IMR-90 (cell line): ENCODE measurements around the gene BICD1. TPM values are rescaled to one million over a fixed set of nuclear protein-coding genes. Genes with fewer than 3 reads are reported as not detected.

Experiments used
- ATAC-seq: fragments of 200-7000 bp; cut with Tn5 transposase; 2 replicates; pipeline ENCODE4 v1.9.1; 2020; ENCODE audit warnings: low read depth, mild to moderate bottlenecking, moderate library complexity
- BruUV-seq: library from RNA; stranded (reverse); fragments of 400-500 nt; replicated peaks from 2 replicates; lab custom pipeline; 2021; lab: Mats Ljungman, UMichigan
- CTCF ChIA-PET: fragments of 300-600 bp; formaldehyde crosslinking; extraction: SDS; loops from one replicate; lab custom pipeline; 2021; ENCODE audit warnings: antibody characterized with exemption; lab: Yijun Ruan, JAX
- POLR2A ChIA-PET: fragments of 300-600 bp; sonication (Branson Sonifier 250); formaldehyde crosslinking; loops from one replicate; lab custom pipeline; 2022; ENCODE audit warnings: antibody characterized with exemption; ENCODE audit not compliant: unreplicated experiment; lab: Charles Lee
- DNase-seq: peaks from one replicate; pipeline ENCODE4 v3.0.0; 2013
- H2AFZ ChIP-seq: replicated peaks from 2 replicates; pipeline ENCODE3; 2013; ENCODE audit warnings: low read length, mild to moderate bottlenecking; ENCODE audit not compliant: poor library complexity
- H2AK5ac ChIP-seq: 2 replicates; pipeline ENCODE4 v1.6.1; 2013; ENCODE audit warnings: low read depth, low read length, inconsistent platforms
- H2AK9ac ChIP-seq: replicated peaks from 2 replicates; pipeline ENCODE3; 2013; ENCODE audit warnings: mild to moderate bottlenecking, low read depth, low read length, moderate library complexity; ENCODE audit not compliant: poor library complexity
- H2BK120ac ChIP-seq: 2 replicates; pipeline ENCODE4 v1.6.1; 2013; ENCODE audit warnings: low read depth, low read length, inconsistent platforms
- H2BK15ac ChIP-seq: 3 replicates; pipeline ENCODE4 v1.6.1; 2013; ENCODE audit warnings: low read depth, low read length, inconsistent platforms
- H2BK20ac ChIP-seq: 2 replicates; pipeline ENCODE4 v1.6.1; 2013; ENCODE audit warnings: low read depth, mild to moderate bottlenecking, inconsistent platforms, low read length, moderate library complexity
- H2BK5ac ChIP-seq: 2 replicates; pipeline ENCODE4 v1.6.1; 2013; ENCODE audit warnings: mild to moderate bottlenecking, low read depth, low read length, inconsistent platforms; ENCODE audit not compliant: poor library complexity, severe bottlenecking
- H3K14ac ChIP-seq: replicated peaks from 2 replicates; pipeline ENCODE4 v1.6.1; 2013; ENCODE audit warnings: low read depth, low read length, inconsistent platforms
- H3K18ac ChIP-seq: 2 replicates; pipeline ENCODE4 v1.6.1; 2013; ENCODE audit warnings: low read depth, low read length, control low read depth
- H3K23ac ChIP-seq: 2 replicates; pipeline ENCODE4 v1.6.1; 2013; ENCODE audit warnings: low read depth, low read length, inconsistent platforms
- H3K27ac ChIP-seq: 2 replicates; pipeline ENCODE4 v1.5.1; 2013; ENCODE audit warnings: mild to moderate bottlenecking, control low read depth, low read length; ENCODE audit not compliant: insufficient read depth
- H3K27me3 ChIP-seq: 2 replicates; pipeline ENCODE4 v1.6.1; 2013; ENCODE audit warnings: low read length; ENCODE audit not compliant: control insufficient read depth, insufficient read depth
- H3K36me3 ChIP-seq: 2 replicates; pipeline ENCODE4 v1.6.1; 2013; ENCODE audit warnings: low read length, mixed read lengths; ENCODE audit not compliant: control insufficient read depth, insufficient read depth
- H3K4ac ChIP-seq: 2 replicates; pipeline ENCODE4 v1.6.1; 2013; ENCODE audit warnings: low read depth, low read length, inconsistent platforms
- H3K4me1 ChIP-seq: 2 replicates; pipeline ENCODE4 v1.6.1; 2013; ENCODE audit warnings: low read length, mixed read lengths; ENCODE audit not compliant: control insufficient read depth, insufficient read depth
- H3K4me2 ChIP-seq: 2 replicates; pipeline ENCODE4 v1.6.1; 2013; ENCODE audit warnings: low read depth, mild to moderate bottlenecking, control low read depth, low read length, moderate library complexity
- H3K4me3 ChIP-seq: 2 replicates; pipeline ENCODE4 v1.5.1; 2013; ENCODE audit warnings: low read depth, mild to moderate bottlenecking, control low read depth, low read length, moderate library complexity; ENCODE audit not compliant: insufficient read depth
- H3K56ac ChIP-seq: 2 replicates; pipeline ENCODE4 v1.6.1; 2013; ENCODE audit warnings: low read length, inconsistent platforms; ENCODE audit not compliant: insufficient read depth; ENCODE audit errors: extremely low read depth
- H3K79me1 ChIP-seq, 2 experiments: 2 replicates each; pipeline ENCODE4 v1.6.1; 2013; ENCODE audit warnings: low read length in 2 of 2, inconsistent platforms in 1 of 2, low read depth in 1 of 2
- H3K9ac ChIP-seq: 2 replicates; pipeline ENCODE4 v1.6.1; 2013; ENCODE audit warnings: low read depth, low read length, control low read depth
- H3K9me1 ChIP-seq: 2 replicates; pipeline ENCODE4 v1.6.1; 2013; ENCODE audit warnings: low read length, inconsistent platforms; ENCODE audit not compliant: insufficient read depth
- H3K9me3 ChIP-seq: 2 replicates; pipeline ENCODE4 v1.6.1; 2013; ENCODE audit warnings: low read length; ENCODE audit not compliant: control insufficient read depth, insufficient read depth
- H4K20me1 ChIP-seq: 2 replicates; pipeline ENCODE4 v1.6.1; 2013; ENCODE audit warnings: low read length, inconsistent platforms; ENCODE audit not compliant: insufficient read depth
- H4K5ac ChIP-seq: 2 replicates; pipeline ENCODE4 v1.6.1; 2013; ENCODE audit warnings: mild to moderate bottlenecking, low read depth, low read length, control low read depth
- H4K8ac ChIP-seq, 2 experiments: 2 replicates each; pipeline ENCODE4 v1.6.1; 2013; ENCODE audit warnings: low read depth in 2 of 2, low read length in 2 of 2, control low read depth in 1 of 2, inconsistent platforms in 1 of 2
- H4K91ac ChIP-seq: 2 replicates; pipeline ENCODE4 v1.6.1; 2013; ENCODE audit warnings: low read depth, low read length, inconsistent platforms; ENCODE audit not compliant: insufficient read depth
- MXI1 ChIP-seq: IDR thresholded peaks from 2 replicates; pipeline ENCODE4 v1.6.1; 2012; ENCODE audit warnings: low read depth, mild to moderate bottlenecking, low read length, moderate library complexity, borderline replicate concordance
- dilution Hi-C: fragments of 300-500 bp; cut with HindIII; formaldehyde crosslinking; loops from one replicate; pipeline ENCODE4 v1.14.3; 2018; ENCODE audit warnings: low sequenced_read_pairs; ENCODE audit not compliant: unreplicated experiment
- in situ Hi-C: fragments of 300-500 bp; cut with MboI; formaldehyde crosslinking; loops from 3 replicates; pipeline ENCODE4 v1.14.3; 2019; ENCODE audit warnings: low sequenced_read_pairs, inconsistent platforms, mixed read lengths
- intact Hi-C: fragments of 100-400 bp; cut with micrococcal nuclease; formaldehyde crosslinking; loops from 2 replicates; pipeline ENCODE4 v1.10.0; 2022
- polyA plus RNA-seq, 3 experiments: library from polyadenylated mRNA; depleted of rRNA; stranded (reverse); fragments of >200 nt; gene quantifications; 2 replicates each; pipeline ENCODE4 v1.2.3, GENCODE V29; 2012; ENCODE audit warnings: low replicate concordance in 1 of 3
- total RNA-seq: library from RNA; depleted of rRNA; stranded (reverse); fragments of >200 nt; gene quantifications from 2 replicates; pipeline ENCODE4 v1.2.3, GENCODE V29; 2012

BICD1 gene
- total and polyA plus RNA-seq, 2 of the 4 experiments (the other 2 are of a cell fraction): 17.2 to 21.8 TPM

GRCh38 chr12:32395026-32395425, 288.4 kb downstream of the BICD1 start:
- Histone ChIP-seq H3K9me3 (peaks cover 4% of the 10 kb centered on the region), H3K18ac (no peak overlapping the region), H3K9ac (no peak overlapping the region), H3K79me1 (no peaks in the 10 kb centered on the region), H2AK5ac (no peak overlapping the region), H3K27me3 (peaks cover 15% of the 10 kb centered on the region), H3K4ac (no peak overlapping the region), H4K91ac (no peak overlapping the region), H2BK5ac (no peak overlapping the region), H2AK9ac (no peak overlapping the region), H3K36me3 (no peaks in the 10 kb centered on the region), H4K8ac (no peak overlapping the region), H4K5ac (no peak overlapping the region), H3K23ac (no peak overlapping the region), H2BK120ac (no peak overlapping the region), H2BK20ac (no peak overlapping the region), H3K56ac (no peak overlapping the region), H3K4me3 (no peak overlapping the region), H3K27ac (no peak overlapping the region), H3K9me1 (no peaks in the 10 kb centered on the region), H3K4me2 (no peak overlapping the region), H4K20me1 (no peaks in the 10 kb centered on the region; the same call in 1 of the 2 replicates), H3K14ac (no peak overlapping the region), H2AFZ (no peak overlapping the region), H2BK15ac (no peak overlapping the region), H3K4me1 (no peaks in the 10 kb centered on the region)
- in situ Hi-C loops (no loop called here), dilution Hi-C loops (no loop called here), intact Hi-C loops (no loop called here)
- BruUV-seq: no TSS peak
- no peak for TF ChIP-seq MXI1
- POLR2A ChIA-PET: no interaction called here
- ATAC-seq (no peak), DNase-seq (no peak)
- CTCF ChIA-PET: no interaction called here
